Measurements from ENCODE around the gene WDR70. TPM values are rescaled to one million over a fixed set of nuclear protein-coding genes. Genes with fewer than 3 reads are reported as not detected.
A peak's percentile ranks its signal among the peaks of the same experiment; 100 is the strongest.

WDR70 gene
- total and polyA plus RNA-seq, 2 of the 8 experiments (the other 6 are each of a cell fraction or from before 2014, with no cell fraction given) = 10.6 to 37.4 TPM

DNA sequence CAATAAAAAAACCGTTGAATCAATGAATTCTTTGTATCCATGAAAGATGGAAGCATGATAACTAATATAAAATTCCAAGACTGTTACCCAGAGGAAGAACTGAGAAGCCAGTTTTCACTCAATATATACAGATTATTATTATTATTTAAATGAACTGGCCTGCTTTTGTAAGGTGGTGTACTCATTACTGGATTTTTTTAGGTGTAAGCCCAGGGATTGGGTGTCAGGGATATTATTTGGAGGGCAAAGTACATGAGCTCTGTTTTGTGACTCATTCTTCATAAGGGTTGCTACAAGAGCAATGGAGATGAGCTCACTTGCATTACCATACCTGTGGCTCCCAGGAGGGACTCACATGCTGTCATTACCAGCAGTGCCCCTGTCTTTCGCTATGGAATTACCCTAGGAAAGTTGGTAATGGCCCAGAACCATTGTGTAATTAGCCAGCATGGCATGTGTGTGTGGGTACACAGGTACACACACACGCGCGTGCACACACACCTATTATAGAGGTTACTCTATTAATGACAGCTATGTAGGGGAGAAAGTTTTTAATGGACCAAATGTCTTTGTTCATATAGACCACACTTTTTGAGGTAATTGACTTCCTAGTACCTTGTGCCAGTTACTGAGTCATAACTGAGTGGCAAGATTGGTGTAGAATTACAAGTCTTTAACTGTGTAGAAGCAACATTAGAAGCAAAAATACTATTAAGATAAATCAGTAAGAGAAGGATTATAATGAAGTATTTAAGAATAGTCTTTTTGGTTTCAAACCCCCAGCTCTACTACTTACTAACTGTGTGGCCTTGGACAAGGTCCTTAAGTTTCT lies 317.3 kb downstream of the WDR70 start:
- Histone ChIP-seq H3K36me3 (ENCODE audit: control insufficient read depth in 2 of 4, insufficient read depth in 4 of 4, low read length in 3 of 4) (no peaks in the 10 kb centered on the region), H2BK20ac (ENCODE audit: low read length) (no peak overlapping the region), H4K20me1 (replicated peaks in 1 of 2; ENCODE audit: control insufficient read depth in 1 of 2, insufficient read depth in 2 of 2, low read length in 2 of 2) (no peaks in the 10 kb centered on the region), H3K4me3 (ENCODE audit: extremely low read depth in 1 of 4, insufficient read depth in 2 of 4, low read depth in 3 of 4, low read length in 4 of 4) (no peak overlapping the region), H3K79me2 (ENCODE audit: control insufficient read depth in 1 of 2, insufficient read depth in 2 of 2, low read length in 2 of 2) (no peaks in the 10 kb centered on the region), H3K18ac (ENCODE audit: extremely low read depth, low read length) (no peak overlapping the region), H3K14ac (ENCODE audit: insufficient read length) (peak overlapping the region; percentile 61), H3K4me2 (ENCODE audit: insufficient read depth in 1 of 2, low read depth in 2 of 2, low read length in 2 of 2) (no peak overlapping the region), H3K23ac (ENCODE audit: insufficient read length) (no peak overlapping the region), H4K8ac (ENCODE audit: extremely low read depth, insufficient read depth, low read length) (no peak overlapping the region), H2AK5ac (ENCODE audit: low read depth, low read length) (no peak overlapping the region), H3K79me1 (ENCODE audit: low read depth, low read length) (no peaks in the 10 kb centered on the region), H3K23me2 (ENCODE audit: low read depth, low read length) (no peaks in the 10 kb centered on the region), H2BK15ac (ENCODE audit: low read length) (no peak overlapping the region), H2BK120ac (replicated peaks; ENCODE audit: low read depth, low read length) (no peak overlapping the region), H3K27ac (ENCODE audit: low read depth, low read length) (no peak overlapping the region), H3K56ac (replicated peaks; ENCODE audit: insufficient read length, low read depth, low read length) (no peak overlapping the region), H3K4ac (replicated peaks; ENCODE audit: insufficient read length, low read depth, low read length) (no peak overlapping the region), H4K91ac (replicated peaks; ENCODE audit: insufficient read length, low read length) (no peak overlapping the region), H2BK12ac (ENCODE audit: low read depth, low read length) (no peak overlapping the region), H3K27me3 (replicated peaks in 1 of 4; ENCODE audit: control insufficient read depth in 3 of 4, extremely low read depth in 1 of 4, insufficient read depth in 3 of 4, low read length in 3 of 4) (no peaks in the 10 kb centered on the region), H2AFZ (ENCODE audit: low read length) (no peak overlapping the region), H3K9ac (replicated peaks in 1 of 4; ENCODE audit: extremely low read depth in 1 of 4, low read depth in 3 of 4, low read length in 3 of 4) (no peak overlapping the region), H3K9me3 (ENCODE audit: insufficient read depth in 2 of 2, low read depth in 1 of 2, low read length in 1 of 2) (0 out of 4 replicates have a peak, but pooled peaks cover 0 to 2% of the 10 kb centered on the region in 2 experiments), H4K5ac (ENCODE audit: insufficient read length, low read depth, low read length) (no peak overlapping the region), H3K4me1 (replicated peaks in 1 of 4; ENCODE audit: control insufficient read depth in 3 of 4, insufficient read depth in 4 of 4, low read length in 3 of 4) (peaks cover 0 to 5% (median 0%) of the 10 kb centered on the region in 4 experiments; a peak in 1 of 7 replicates), H2BK5ac (ENCODE audit: low read depth, low read length) (no peak overlapping the region)
- TF ChIP-seq PHF8 (conservative IDR thresholded peaks at IDR 0.05; ENCODE audit: low read depth, low read length) (no peak), TCF12 (IDR thresholded peaks at IDR 0.05; ENCODE audit: low read depth, low read length) (no peak), RAD21 (IDR thresholded peaks at IDR 0.05 in 1 of 2, conservative IDR thresholded peaks at IDR 0.05 in 1 of 2; ENCODE audit: low read depth in 2 of 2, low read length in 2 of 2) (0 out of 4 replicates have a peak, but pooled peaks of 1 of the 2 experiments have one; percentile 8)
- 87% methylated on average over 5 of the region's 5 CpGs; no CpG with 5 or more reads in 1 of the 2 experiments for WGBS, 2 experiments (ENCODE audit: extremely low coverage in 1 of 2, insufficient coverage in 1 of 2, insufficient read length in 1 of 2, insufficient replicate concordance in 2 of 2, low coverage in 1 of 2, low lambda C conversion rate in 2 of 2, missing lambda C conversion rate in 1 of 2)
- FAIRE-seq = no peak
- ChIA-PET POLR2A (ENCODE audit: partially characterized antibody) (no interaction called here), CTCF (ENCODE audit: partially characterized antibody) (interaction anchor here (0.7 kb wide), 1 partner anchor 180 kb away, joined by 3 read pairs; no protein-coding TSS in a partner anchor)
- DNase-seq (ENCODE audit: low read depth in 1 of 2, low spot score in 2 of 2) = no peak
